HG02840 (cell line): ENCODE results near the gene IQCM.
"Not testable (repeated sequence)": the region's sequence is repeated elsewhere in the genome, so short reads cannot be mapped to it uniquely, and the experiment has no call there.

Experiments
- ATAC-seq: cut with Tn5 transposase; IDR thresholded peaks from one replicate; pipeline ENCODE4 v1.9.1; 2021; ENCODE audit warnings: mild to moderate bottlenecking, moderate library complexity, moderate number of reproducible peaks; ENCODE audit not compliant: unreplicated experiment, low FRiP score

The IQCM gene

DNA sequence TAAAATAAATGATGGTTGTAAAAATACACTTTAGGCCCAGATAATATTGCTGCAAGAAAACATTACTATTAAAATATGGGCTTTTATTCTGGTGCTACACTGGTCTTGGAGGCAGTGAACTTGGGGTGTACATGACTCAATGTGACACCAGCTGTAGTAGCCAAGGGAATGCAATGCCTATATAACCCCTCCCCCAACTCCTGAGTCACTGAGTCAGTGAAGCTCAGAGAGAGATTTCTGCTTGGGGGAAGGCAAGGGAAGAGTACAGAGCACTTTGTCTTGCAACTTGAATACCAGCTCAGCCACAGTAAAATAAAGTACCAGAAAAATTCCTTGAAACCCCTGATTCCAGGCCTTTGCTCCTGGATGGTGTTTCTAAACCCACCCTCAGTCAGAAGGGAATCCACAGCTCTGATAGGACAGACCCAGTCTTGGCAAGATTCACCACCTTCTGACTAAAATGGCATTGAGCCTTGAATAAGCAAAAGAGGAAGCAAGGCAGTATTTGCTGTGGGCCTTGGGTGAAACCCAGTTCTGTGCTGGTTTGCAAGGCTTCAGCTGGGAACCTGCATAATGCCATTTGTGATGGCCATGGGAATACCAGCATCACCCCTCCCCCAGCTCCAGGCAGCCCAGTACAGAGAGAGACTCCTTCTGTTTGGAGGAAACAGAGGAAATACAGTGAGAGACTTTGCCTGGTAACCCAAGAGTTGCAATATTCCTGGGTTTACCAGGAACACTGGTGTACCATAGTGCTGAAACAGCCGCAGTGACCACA, 209.9 kb downstream of the IQCM start:
- no peak for ATAC-seq

DNA sequence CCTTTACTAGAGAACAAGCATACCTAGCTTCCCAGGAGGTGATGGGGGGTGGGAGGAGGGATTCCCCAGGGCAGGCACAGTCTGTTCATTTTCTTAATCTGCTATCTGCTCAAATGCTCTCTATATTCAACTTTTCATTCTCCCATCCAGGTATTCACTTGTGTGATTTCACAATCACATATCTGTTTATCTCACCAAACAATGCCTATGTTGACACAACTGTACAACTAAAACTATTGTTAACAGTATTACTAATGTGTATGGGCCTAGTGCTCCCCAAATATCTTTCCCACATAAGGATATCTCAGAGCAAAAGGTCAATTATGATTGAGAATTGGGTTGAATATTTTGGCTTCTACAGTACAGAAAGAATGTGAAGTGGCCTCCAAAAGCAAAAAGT, 210.8 kb downstream of the IQCM start:
- no peak for ATAC-seq

DNA sequence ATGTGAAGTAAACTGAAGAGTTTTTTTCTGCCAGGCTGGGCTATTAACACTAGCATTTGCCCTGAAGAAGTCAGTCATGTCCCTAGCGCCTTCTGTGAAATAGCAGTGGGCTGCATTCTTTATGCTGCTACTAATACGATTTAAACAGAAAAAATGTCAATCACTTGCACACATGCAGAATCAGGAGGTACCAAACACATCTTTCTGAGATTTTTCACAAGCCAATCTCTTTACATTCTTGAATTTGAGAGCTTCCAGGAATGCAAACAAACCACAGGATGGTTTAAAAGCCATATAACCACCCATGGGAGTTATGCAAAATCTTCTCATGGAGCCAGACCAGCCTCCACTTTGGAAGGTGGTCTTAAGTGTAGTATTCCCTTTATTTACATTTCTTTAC, 220.1 kb downstream of the IQCM start:
- no peak for ATAC-seq

DNA sequence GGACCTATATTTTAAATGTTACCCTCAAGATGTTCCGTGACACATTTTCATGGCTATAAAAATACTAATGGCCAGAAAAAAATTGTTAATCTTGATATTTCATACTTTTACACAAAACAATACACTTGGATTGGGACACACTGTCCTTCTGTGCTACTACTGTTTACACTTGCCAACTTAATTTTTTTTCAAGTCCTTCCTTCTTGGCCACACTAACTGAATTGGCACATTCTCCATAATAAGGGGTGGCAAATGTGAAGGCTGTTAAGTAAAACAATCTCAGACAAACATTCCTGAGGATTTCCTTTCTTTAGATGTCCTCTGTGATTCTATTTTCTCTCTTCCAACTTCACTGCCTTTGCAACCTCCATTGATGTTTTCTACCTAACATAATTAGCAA, 225.8 kb downstream of the IQCM start:
- no peak for ATAC-seq

DNA sequence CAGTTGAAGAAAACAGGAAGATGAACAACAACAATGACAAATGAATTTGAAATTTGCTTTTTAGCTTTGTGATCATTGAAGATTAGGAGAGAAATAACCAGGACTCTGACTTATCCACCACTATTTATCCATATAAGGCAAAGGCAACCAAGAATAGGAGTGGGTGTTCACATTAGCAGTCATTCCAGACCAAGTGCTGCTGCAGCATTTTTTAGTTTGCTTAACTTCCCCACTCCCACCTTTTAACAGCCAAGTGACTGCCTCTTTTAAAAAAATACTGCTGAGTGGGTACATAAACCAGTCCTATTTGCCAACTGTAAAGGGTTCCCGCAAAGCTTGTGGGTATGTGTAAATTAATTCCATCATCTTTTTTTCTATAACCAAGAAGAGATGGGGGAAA, 230.9 kb downstream of the IQCM start:
- ATAC-seq = no peak

DNA sequence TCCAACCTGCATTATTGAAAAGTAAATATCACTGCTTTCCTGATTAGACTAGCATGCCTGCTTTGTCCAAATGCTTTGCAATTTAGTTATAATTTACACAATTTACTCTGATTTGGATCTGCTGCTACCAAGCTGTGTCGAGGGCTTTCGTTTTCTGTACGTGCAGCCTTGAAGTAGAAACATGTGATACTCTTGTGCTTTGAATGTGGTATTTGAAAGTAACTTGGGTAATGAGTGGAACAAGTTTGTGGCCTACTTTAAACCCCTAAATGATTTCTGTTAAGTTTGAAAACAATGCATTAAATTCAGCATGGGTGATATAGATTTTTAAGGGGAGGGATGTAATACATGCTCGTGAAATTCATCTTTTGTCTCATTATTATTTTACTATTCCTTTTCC, 240.7 kb downstream of the IQCM start:
- ATAC-seq = no peak

DNA sequence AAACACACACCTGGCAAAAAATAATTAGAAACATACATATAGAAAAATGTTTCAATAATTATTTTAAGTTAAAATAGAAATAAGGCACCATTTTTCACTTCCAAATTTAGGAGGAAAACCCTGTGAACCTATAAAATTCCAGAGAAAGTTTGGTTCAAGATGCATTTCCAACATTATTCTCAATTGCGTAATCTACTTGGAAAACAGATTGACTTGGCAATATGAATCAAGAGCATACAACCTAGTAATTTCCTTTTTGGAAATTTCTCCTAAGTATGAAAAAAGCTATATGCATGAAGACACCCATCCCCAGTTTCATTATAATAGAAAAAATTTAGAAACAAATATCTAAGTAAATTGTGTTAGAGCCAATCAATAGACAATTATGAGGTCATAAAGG, 242.9 kb downstream of the IQCM start:
- no peak for ATAC-seq

DNA sequence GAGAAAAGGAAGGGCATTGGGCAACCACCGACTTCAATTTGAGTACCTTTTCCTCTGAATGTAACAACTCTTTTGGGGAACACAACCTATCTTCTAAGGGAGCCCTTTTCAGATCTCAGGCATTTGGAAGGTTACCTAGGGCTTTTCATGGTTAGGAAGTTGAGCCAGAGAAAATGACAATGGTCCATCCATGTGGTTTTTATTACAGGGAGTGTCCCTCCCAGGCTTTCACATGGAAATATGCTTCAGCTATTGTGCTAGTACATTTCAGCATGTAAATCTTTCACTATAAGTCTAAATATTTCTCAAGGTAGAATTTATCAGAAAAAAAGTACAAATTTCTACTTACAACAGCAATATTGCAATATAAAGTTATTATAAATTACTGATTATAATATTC, 259.8 kb downstream of the IQCM start:
- ATAC-seq = no peak

DNA sequence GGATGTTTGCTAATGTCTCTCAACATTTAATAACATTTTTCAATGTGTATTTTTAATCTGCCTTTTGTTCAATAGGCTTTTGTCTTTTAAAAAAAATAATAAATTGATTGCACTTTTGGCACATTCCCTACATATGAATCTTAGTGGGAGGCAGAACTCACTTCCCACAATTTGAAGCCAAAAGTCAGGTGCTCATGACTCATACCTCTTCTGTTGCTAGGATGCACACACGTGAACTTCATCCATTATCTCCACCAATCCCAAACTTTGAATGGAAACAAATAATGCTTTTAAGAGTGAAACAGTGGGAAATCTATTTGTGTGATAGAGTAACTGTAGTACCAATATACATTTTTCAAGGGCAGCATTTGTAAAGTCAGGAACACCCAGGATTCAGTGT, 260.5 kb downstream of the IQCM start:
- no peak for ATAC-seq

DNA sequence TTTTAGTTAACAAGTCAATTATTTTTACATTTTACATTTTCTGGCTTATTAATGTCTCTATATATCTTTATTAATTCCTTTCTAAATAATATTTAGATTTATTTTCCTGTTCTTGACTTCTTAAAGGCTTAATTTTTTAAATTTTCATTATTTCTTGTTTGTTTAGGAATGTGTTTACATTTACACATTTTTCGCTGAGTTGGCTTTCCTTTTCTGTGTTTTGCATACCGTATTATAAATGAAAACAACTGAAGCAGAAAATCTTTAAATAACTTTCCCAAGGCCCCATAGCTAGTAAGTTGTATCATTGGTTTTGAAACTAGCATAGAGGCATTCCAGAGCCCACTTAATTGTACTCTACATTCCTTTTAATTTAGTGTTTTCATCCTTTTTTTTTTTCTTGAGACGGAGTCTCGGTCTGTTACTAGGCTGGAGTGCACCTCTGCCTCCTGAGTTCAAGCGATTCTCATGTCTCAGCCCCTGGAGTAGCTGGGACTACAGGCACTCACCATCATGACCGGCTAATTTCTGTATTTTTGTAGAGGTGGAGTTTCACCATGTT, 261.6 kb downstream of the IQCM start:
- no peak for ATAC-seq

DNA sequence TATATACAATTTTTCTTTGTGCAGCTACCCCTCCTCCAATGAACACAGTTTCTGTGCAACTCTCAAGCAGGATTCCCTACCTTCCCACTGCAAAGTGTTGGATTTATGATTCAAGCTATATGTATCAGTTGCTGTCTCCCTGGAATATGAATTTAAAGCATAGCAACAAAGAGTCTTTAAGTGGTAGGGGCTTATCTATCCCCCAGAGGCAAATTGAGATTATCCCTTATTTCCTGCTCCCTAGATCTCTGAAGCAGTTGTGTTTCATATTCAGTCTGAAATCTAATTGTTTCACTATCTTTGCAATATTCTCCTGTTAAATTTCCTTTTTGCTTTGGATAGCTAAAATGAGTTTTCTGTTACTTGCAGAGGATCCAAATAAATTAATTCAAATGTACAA, 263.0 kb downstream of the IQCM start:
- ATAC-seq = no peak

DNA sequence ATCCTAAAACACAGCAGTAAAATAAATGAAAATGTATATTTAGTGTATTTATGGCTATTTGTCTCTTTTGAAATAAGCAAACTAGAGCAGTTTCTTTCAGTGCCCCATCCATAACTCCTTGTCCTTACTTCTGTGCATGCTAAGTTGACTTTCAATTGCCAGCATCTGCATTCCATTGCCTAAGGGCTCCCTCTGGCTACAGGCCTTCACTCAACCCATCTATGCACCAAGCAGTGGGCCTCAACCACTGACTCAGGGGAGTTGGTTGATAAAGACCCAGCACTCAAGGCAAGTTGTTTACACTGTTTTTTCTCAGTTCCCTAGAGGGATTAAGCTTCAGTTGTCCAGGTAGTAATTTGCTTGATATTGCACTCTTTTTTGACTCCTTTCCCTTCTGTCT, 265.7 kb downstream of the IQCM start:
- ATAC-seq = no peak

DNA sequence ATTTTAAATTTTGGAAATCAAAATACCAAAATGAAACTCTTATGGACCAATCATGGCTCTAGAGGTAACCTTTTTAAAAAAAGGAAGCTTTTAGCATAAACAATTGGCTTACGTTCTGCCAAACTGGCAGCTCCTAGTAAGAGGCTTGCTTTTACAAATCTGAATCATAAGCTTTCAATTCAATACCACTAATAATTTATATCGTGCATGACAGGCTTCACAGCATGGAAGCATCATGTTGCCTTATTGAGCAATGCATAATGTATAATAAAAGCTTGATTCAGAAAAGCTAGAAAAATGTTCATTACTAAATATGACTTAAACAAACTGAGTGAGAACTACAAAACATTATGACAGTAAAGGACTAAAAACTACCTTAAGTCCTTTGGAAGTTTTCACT, 280.9 kb downstream of the IQCM start:
- ATAC-seq = no peak

DNA sequence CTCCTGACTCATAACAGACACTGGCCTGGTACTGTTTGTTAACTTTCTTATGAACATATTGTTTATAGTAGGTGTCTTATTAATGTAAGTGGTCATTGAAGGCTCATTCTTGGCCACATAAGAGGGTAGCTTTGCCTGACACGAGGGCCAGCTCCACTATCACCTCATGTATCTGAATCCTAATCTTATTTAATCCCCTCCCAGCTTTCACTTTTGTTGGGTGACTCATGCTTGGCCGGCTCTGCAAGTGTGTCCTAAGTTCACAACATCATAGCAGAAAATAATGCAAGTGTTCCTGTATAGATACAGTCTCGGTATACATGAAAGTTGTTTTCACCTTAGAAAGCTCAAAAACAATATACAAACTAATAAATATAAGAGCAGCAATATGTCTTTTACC, 283.8 kb downstream of the IQCM start:
- ATAC-seq = no peak

DNA sequence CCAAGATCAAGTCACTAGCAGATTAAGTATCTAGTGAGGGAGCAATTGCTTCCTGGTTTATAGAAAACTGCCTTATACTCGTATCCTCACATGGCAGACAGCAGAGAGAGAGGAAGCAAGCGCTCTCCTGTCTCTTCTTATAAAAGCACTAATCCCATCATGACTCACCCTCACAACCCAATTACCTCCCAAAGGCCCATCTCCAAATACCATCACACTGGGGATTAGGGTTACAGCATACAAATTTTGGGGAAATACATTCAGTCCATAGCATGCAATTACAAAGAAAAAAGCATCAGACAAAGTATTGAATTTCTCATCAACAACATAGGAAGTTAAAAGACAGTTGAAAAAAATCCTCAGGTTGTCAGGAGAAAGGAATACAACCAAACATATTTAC, 292.6 kb downstream of the IQCM start:
- no peak for ATAC-seq

DNA sequence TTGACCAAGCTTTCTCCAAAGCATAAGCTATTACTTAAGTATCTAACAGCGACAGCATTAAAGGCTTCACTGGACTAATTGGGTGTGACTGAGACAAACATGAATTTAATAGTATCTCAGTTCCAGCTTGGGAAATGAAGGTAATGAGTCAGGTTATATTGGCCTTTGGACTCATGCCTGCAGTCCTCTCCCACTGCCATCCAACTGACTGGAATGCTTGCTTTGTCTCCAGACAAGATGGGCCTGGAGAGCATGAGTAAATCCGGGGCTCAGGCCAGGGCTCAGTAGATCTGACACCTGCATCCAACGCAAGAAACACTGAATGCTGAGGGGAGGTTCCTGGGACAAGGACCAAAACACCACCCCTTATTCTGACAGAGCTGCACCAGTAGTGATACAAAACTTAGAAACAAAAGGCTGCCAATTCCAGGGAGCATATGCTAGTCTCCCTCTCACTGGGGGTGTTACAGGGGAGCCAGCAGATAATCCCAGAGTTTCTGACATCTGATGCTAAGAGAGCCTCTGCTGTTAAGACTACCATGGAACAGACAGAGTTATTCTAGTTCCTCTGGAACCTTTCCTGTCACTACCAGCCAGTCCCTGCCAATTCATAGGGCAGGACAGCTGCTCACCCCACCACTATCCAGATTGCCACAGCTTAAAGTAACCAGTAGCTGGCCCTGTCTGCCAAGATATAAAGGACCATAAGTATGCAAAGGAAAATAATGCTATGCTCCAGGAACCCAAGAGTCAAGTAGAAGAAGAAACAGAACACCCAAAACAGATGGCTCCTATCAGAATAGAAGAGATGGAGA, 293.8 kb downstream of the IQCM start:
- ATAC-seq = no peak

DNA sequence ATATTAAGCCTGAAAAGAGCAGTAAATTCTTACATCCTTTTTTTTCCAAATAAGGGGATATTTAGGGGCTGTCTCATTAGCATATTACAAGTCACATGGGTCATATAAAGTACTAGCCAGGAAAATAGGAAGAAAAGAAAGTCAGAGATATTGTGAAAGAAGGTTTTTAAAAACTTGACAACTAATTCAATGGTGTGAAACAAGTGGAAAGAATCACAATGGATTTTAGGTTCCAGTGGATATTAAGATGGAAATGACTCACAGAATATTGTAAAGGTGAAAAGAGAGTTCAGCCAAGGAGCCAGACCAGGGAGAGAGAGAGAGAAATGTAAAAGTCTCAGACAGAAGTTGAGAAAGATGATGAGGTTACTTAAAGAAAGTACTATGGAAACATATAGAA, 297.2 kb downstream of the IQCM start:
- no peak for ATAC-seq

DNA sequence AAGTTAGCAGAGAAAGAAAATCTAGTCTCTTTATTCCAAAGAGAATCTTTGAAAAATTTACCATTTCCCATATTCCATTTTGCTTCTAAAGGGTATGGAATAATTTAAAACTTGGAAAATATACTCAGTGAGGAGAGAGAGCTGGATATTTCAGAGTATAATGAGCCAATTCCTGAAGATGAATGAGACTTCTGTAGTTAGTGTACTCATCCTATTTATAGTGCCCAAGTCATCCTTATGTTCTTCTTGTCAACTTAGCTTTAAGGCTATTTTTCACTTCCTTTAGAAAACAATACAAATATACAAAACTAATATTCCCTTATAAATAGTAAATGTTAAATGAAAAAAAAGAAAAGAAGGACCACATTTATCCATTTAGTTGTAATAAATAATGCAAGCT, 302.6 kb downstream of the IQCM start:
- no peak for ATAC-seq

DNA sequence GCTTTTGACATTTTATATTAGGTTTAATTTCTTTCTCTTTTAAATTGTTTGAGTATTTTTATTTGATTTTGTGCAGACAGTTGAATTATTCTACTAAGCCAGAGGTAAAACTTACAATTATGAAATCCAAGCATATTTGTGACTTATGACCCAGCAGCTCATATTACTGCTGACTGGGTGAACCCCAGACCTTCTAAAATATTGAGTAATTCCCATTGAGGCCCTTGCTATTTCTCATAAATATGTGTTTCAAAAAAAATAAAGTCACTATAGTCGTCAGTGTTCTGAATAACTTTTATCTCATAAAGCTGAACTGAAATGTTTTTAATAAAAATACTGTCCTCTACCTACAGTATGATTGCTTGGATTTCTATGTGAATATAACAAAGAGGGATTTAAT, 303.1 kb downstream of the IQCM start:
- ATAC-seq = no peak

DNA sequence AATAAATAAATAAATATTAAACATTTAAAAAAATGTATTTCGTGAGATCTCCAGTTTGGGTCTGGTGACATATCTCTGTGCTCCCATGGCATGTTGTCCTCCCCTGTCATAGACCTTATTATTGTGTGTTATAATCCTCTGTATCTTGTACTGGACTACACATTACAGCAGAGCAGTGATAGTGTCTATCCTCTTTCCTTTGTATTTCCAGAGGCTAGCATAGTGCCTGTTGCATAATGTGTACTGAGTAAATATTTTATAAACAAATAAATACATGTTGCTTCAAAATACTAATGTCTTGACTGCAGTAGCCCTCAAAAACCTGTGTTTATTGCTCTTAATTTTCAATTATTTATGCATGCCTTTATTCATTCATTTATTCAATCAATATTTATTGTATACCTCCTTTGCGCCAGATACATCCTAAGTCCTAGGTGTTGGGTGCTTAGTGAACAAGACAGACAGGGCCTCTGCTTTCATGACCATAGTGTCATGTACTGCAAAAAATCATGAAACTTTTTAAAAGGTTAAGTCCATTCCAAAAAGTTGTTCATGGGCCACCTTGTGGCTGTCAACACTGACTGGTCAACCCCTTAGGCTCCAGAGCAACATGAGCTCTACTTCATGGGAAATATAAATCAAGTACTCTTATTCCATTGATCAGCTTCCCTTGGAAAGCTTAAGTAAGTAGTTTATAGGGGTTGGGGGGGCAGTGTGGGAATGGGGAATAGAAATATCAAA, 303.9 kb downstream of the IQCM start:
- ATAC-seq = no peak

DNA sequence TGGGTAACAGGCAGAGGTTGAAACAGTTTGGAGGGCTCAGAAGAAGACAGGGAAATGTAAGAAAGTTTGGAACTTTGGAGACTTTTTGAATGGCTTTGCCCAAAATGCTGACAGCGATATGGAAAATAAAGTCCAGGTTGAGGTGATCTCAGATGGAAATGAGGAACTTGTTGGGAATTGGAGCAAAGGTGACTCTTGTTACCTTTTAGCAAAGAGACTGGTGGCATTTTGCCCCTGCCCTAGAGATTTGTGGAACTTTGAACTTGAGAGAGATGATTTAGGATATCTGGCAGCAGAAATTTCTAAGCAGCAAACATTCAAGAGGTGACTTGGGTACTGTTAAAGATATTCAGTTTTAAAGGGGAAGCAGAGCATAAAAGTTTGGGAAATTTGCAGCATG, 308.3 kb downstream of the IQCM start:
- ATAC-seq = not testable (repeated sequence)
